Skeletal muscle satellite cell (primary cell): Measurements from ENCODE around the gene CRYGA.
"Not testable (repeated sequence)": the region's sequence is repeated elsewhere in the genome, so short reads cannot be mapped to it uniquely, and the experiment has no call there.

ENCODE experiments used
- H3K27me3 ChIP-seq: 2 replicates; pipeline ENCODE4 v1.7.0; 2013; ENCODE audit warnings: low read length; ENCODE audit not compliant: control insufficient read depth, insufficient read depth
- H3K36me3 ChIP-seq: 2 replicates; pipeline ENCODE4 v1.7.0; 2013; ENCODE audit warnings: mild to moderate bottlenecking, control low read depth, low read length; ENCODE audit not compliant: insufficient read depth
- H3K4me1 ChIP-seq: 2 replicates; pipeline ENCODE4 v1.7.0; 2013; ENCODE audit warnings: low read length; ENCODE audit not compliant: control insufficient read depth, insufficient read depth
- H3K4me2 ChIP-seq: 2 replicates; pipeline ENCODE4 v1.7.0; 2013; ENCODE audit warnings: mild to moderate bottlenecking, low read length
- H3K4me3 ChIP-seq: 2 replicates; pipeline ENCODE4 v1.7.0; 2013; ENCODE audit warnings: low read length
- H3K9ac ChIP-seq: 2 replicates; pipeline ENCODE4 v1.7.0; 2013; ENCODE audit warnings: mild to moderate bottlenecking, low read depth, low read length, moderate library complexity
- H3K9me3 ChIP-seq: replicated peaks from 2 replicates; pipeline ENCODE4 v1.7.0; 2013; ENCODE audit warnings: mild to moderate bottlenecking, control low read depth, low read length

The CRYGA gene

DNA sequence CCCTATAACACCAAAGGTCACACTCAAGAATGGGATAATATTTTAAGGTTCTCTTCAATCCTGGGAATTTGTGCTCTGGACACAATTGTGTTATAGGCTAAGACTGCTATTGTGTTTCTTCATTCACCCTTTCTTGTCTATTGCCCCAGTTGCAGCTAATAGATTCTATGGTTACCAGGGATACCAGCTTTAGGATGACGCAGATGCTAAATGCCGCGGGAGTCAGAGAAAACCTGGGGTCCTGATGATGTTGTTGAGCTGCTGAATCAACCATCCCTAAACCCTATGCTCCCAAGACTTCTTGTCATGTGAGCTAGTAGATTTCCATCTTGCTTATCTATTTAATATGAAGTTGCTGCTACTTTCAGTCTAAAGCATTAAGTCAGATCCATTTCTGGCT is 44.5 kb downstream of the CRYGA start:
- Histone ChIP-seq H3K4me3 (no peak overlapping the region), H3K36me3 (no peaks in the 10 kb centered on the region), H3K9ac (no peak overlapping the region), H3K4me1 (no peaks in the 10 kb centered on the region), H3K4me2 (no peak overlapping the region), H3K9me3 (no peaks in the 10 kb centered on the region), H3K27me3 (peaks cover 23% of the 10 kb centered on the region)

DNA sequence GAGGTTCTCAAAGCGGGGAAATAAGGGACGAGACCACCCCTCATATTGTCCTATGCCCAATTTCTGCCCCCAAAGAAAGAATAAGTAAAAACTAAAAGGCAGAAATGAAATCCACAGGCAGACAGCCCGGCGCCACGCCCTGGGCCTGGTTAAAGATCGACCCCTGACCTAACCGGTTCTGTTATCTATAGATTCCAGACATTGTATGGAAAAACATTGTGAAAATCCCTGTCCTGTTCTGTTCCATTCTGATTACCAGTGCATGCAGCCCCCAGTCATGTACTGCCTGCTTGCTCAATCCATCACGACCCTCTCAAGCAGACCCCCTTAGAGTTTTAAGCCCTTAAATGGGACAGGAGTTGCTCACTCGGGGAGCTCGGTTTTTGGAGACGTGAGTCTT is 46.0 kb downstream of the CRYGA start:
- not testable (repeated sequence) for H3K4me2 ChIP-seq, H3K9ac ChIP-seq, H3K36me3 ChIP-seq, H3K4me1 ChIP-seq, H3K9me3 ChIP-seq, H3K4me3 ChIP-seq
- H3K27me3 ChIP-seq: peaks cover 33% of the 10 kb centered on the region

DNA sequence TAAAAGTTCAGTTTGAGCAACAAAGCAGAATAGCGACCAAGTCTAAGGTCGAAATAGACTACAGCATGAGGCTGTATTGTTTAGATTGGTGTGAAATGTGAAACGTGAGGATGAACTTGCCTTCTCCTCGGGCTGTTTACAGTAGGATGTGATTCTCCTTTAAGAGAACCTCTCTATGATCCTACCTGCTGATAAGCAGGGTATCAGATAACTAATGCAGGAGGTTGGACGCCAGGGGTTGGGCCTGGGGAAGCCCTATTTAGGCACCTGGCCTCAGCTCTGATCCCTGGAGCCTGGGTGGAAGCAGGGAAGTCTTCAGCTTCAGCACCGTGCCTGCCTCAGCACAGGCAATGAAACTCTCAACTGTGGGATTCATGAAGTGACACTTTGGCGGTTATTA is 50.4 kb downstream of the CRYGA start:
- no peak overlapping the region for H3K4me3 ChIP-seq
- no peak overlapping the region for H3K4me2 ChIP-seq
- H3K36me3 ChIP-seq: no peaks in the 10 kb centered on the region
- H3K9ac ChIP-seq: no peak overlapping the region
- peaks cover 32% of the 10 kb centered on the region for H3K27me3 ChIP-seq
- no peaks in the 10 kb centered on the region for H3K4me1 ChIP-seq
- H3K9me3 ChIP-seq: no peaks in the 10 kb centered on the region

DNA sequence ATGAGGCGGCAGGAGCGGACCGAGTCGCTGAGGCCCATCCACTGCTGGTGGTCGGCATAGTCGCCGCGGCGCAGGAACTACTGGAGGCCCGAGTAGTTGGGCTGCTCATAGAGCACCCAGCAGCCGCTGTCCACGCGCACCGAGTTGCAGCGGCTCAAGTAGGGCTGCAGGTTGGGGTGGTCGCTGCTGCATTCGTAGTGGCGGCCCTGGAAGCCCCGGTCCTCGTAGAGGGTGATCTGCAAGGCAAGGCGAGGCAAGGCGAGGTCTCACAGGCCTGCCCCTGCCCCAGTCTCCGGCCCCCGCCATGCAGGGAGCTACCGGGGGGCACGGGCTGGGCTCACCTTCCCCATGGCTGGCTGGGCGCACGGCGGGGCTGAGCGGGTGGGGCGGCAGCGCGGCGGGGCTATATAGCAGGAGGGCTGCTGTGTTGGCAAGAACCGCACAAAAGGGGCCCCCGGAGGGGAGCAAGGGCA is 51.1 kb downstream of the CRYGA start:
- H3K9me3 ChIP-seq, H3K9ac ChIP-seq, H3K4me1 ChIP-seq, H3K4me3 ChIP-seq, H3K36me3 ChIP-seq: not testable (repeated sequence)
- Histone ChIP-seq H3K4me2 (peak overlapping the region; percentile 25), H3K27me3 (peaks cover 32% of the 10 kb centered on the region)
